Osteoblast (primary cell): ENCODE measurements around the gene NPAS3. TPM values are rescaled to one million over a fixed set of nuclear protein-coding genes. Genes with fewer than 3 reads are reported as not detected.

Experiments used
- DNase-seq: peaks from one replicate; pipeline ENCODE4 v3.0.0; 2011; ENCODE audit warnings: low spot score, mixed read lengths; ENCODE audit not compliant: insufficient read length; ENCODE audit errors: missing footprints
- H2AFZ ChIP-seq: 2 replicates; pipeline ENCODE4 v1.6.0; 2011; ENCODE audit warnings: mild to moderate bottlenecking, low read length
- H3K27ac ChIP-seq: 2 replicates; pipeline ENCODE4 v1.5.1; 2011; ENCODE audit warnings: mild to moderate bottlenecking, low read depth, low read length, moderate library complexity
- H3K27me3 ChIP-seq: 2 replicates; pipeline ENCODE4 v1.6.0; 2012; ENCODE audit warnings: mild to moderate bottlenecking, control low read depth, inconsistent platforms, low read length, moderate library complexity; ENCODE audit not compliant: insufficient read depth
- H3K36me3 ChIP-seq: 2 replicates; pipeline ENCODE4 v1.5.1; 2011; ENCODE audit warnings: mild to moderate bottlenecking, low read length, control low read depth, moderate library complexity; ENCODE audit not compliant: insufficient read depth
- H3K4me1 ChIP-seq: 2 replicates; pipeline ENCODE4 v1.5.1; 2011; ENCODE audit warnings: mild to moderate bottlenecking, low read length, control low read depth, moderate library complexity; ENCODE audit not compliant: insufficient read depth
- H3K4me2 ChIP-seq: 2 replicates; pipeline ENCODE4 v1.6.0; 2011; ENCODE audit warnings: mild to moderate bottlenecking, low read length; ENCODE audit not compliant: insufficient read depth
- H3K4me3 ChIP-seq: fragments of 200-600 bp; sonication (generic); 3 replicates; pipeline ENCODE4 v1.5.1; 2012; ENCODE audit warnings: mild to moderate bottlenecking, low read length, inconsistent platforms; ENCODE audit not compliant: insufficient read depth
- H3K79me2 ChIP-seq: 2 replicates; pipeline ENCODE4 v1.6.0; 2012; ENCODE audit warnings: mild to moderate bottlenecking, low read length, control low read depth, inconsistent platforms; ENCODE audit not compliant: insufficient read depth
- H3K9me3 ChIP-seq: 2 replicates; pipeline ENCODE4 v1.5.1; 2011; ENCODE audit warnings: low read depth, low read length, control low read depth
- H4K20me1 ChIP-seq: 2 replicates; pipeline ENCODE4 v1.6.0; 2012; ENCODE audit warnings: mild to moderate bottlenecking, low read length, control low read depth; ENCODE audit not compliant: insufficient read depth
- total RNA-seq: library from RNA; depleted of rRNA; stranded (reverse); fragments of >200 nt; gene quantifications from 2 replicates; pipeline ENCODE4 v1.2.3, GENCODE V29; 2012
- TF ChIP-seq, protein P1 (sequence below): IDR thresholded peaks from 2 replicates; pipeline ENCODE4 v1.5.1; 2011; ENCODE audit warnings: mild to moderate bottlenecking, low read depth, low read length, moderate library complexity; ENCODE audit errors: extremely low read depth

Gene NPAS3
- total RNA-seq, 1 donor = 0.72 TPM

DNA sequence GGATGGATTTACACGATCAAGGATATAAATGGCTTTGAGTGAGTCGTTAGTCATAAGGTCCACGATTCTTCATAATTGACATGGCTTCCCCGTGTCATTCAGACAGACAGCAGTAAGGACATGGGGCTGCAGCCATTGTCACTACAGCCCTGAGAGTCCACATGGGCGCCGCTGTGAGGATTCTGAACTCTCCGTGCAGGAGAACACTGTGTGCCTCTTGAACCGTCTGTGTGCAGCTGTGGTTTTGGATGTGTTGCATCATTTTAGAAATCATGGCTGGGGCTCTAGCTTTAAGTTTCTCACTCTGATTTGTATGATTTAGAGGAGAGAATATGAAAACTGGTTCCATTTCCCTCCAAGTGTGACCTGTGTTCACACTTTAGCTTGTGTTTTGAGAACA is 47.2 kb downstream of the NPAS3 start:
- Histone ChIP-seq H3K4me2 (no peak overlapping the region), H3K4me3 (no peak overlapping the region), H3K4me1 (no peaks in the 10 kb centered on the region), H3K27me3 (no peaks in the 10 kb centered on the region), H3K27ac (no peak overlapping the region), H3K9me3 (no peaks in the 10 kb centered on the region), H2AFZ (no peak overlapping the region), H4K20me1 (no peaks in the 10 kb centered on the region), H3K36me3 (no peaks in the 10 kb centered on the region), H3K79me2 (no peaks in the 10 kb centered on the region)
- DNase-seq = no peak
- TF ChIP-seq, protein P1, sequence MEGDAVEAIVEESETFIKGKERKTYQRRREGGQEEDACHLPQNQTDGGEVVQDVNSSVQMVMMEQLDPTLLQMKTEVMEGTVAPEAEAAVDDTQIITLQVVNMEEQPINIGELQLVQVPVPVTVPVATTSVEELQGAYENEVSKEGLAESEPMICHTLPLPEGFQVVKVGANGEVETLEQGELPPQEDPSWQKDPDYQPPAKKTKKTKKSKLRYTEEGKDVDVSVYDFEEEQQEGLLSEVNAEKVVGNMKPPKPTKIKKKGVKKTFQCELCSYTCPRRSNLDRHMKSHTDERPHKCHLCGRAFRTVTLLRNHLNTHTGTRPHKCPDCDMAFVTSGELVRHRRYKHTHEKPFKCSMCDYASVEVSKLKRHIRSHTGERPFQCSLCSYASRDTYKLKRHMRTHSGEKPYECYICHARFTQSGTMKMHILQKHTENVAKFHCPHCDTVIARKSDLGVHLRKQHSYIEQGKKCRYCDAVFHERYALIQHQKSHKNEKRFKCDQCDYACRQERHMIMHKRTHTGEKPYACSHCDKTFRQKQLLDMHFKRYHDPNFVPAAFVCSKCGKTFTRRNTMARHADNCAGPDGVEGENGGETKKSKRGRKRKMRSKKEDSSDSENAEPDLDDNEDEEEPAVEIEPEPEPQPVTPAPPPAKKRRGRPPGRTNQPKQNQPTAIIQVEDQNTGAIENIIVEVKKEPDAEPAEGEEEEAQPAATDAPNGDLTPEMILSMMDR = no peak

DNA sequence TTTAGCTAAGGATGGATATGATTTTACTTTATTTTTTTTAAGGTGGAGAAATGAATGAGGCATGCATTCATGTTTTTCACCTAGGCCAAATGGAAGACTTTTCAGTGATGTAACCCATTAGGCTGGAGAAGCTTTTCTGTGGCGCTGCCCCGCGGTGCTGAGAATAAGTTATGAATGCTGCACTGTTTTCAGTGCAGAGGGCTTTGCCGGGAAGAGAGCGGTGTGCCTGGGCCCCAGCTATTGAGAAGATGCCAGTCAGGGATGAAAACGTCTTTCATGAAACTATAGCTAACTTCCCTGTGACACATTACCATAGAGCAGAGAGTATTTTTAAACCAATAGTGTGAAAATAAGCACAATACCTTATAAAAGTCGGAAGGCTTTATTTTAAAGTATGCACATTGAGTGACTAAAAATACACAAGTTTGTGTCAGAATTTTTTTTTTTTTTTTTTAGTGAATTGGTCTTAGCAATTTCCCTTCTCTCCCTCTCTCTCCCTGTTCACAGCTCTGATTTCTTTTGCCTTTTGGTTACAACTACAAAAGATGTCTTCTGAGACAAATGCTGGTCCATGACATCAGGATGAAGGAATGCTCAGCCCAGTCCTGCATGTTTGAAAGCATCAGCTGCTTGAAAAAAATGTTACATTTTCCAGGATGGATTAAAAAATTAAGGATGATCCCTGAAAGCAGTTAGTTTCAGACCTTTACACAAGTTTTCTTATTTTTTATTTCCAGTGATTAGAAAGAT is 48.3 kb downstream of the NPAS3 start:
- Histone ChIP-seq H4K20me1 (no peaks in the 10 kb centered on the region), H3K79me2 (no peaks in the 10 kb centered on the region), H3K4me1 (no peaks in the 10 kb centered on the region), H3K27me3 (no peaks in the 10 kb centered on the region), H3K4me2 (no peak overlapping the region), H3K4me3 (no peak overlapping the region), H3K9me3 (no peaks in the 10 kb centered on the region), H3K36me3 (no peaks in the 10 kb centered on the region), H2AFZ (no peak overlapping the region), H3K27ac (no peak overlapping the region)
- no peak for DNase-seq
- TF ChIP-seq, protein P1 = no peak

DNA sequence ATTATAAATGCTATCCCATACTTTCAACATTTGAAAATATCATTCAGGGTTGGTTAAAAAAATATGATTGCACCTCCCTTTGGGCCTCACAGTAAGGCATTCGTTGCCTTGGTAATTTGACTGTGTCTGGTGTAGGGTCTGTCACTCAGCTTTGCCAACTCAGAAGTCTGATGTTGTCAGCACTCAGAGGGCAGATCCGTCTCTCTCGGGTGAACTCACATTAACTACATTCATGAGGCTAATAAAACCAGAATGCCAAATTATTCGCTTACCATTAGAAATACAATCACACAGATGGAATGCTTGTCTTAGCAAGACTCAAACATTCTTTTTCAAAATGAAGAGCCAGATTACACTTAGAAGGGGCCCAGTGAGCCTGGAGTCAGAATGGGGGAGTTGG is 53.0 kb downstream of the NPAS3 start:
- Histone ChIP-seq H3K27ac (no peak overlapping the region), H3K79me2 (no peaks in the 10 kb centered on the region), H3K4me2 (no peak overlapping the region), H3K4me1 (no peaks in the 10 kb centered on the region), H3K36me3 (no peaks in the 10 kb centered on the region), H3K27me3 (no peaks in the 10 kb centered on the region), H4K20me1 (no peaks in the 10 kb centered on the region), H3K9me3 (no peaks in the 10 kb centered on the region), H2AFZ (no peak overlapping the region), H3K4me3 (no peak overlapping the region)
- DNase-seq = no peak
- TF ChIP-seq, protein P1 = no peak

DNA sequence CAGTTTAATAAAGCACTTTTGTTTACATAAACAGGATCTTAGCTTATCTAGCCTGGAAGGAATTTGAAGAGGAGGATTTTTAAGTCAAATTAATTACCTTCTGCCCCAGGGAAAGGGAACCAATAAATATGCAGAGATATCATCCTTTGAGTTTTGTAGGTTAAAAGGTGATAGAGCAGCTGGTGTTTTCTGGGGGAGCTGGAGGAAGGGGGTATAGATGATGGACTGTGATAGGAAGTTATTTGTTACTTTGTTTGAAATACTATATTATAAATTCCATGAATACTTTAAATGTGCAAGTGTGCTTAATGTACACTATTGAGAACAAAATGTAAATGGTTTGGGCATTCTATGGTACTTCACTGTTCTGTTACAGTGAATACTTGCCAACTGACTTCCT is 55.2 kb downstream of the NPAS3 start:
- H3K4me1 ChIP-seq = no peaks in the 10 kb centered on the region
- H3K79me2 ChIP-seq = no peaks in the 10 kb centered on the region
- H2AFZ ChIP-seq = no peak overlapping the region
- no peak overlapping the region for H3K27ac ChIP-seq
- no peaks in the 10 kb centered on the region for H3K27me3 ChIP-seq
- H3K4me3 ChIP-seq = no peak overlapping the region
- no peak overlapping the region for H3K4me2 ChIP-seq
- no peaks in the 10 kb centered on the region for H3K9me3 ChIP-seq
- TF ChIP-seq, protein P1 = no peak
- H3K36me3 ChIP-seq = no peaks in the 10 kb centered on the region
- DNase-seq = no peak
- H4K20me1 ChIP-seq = no peaks in the 10 kb centered on the region
